ENCODE data around the gene PPP6R2. TPM values are rescaled to one million over a fixed set of nuclear protein-coding genes. Genes with fewer than 3 reads are reported as not detected.
A peak's percentile ranks its signal among the peaks of the same experiment; 100 is the strongest.

The PPP6R2 gene
- total and polyA plus RNA-seq, 9 of the 15 experiments (the other 6 are each of a cell fraction or from before 2014, with no cell fraction given) = 0.32 to 39.8 (median 21.4) TPM

- TF ChIP-seq CTCF (IDR thresholded peaks at IDR 0.05 in 2 of 3, conservative IDR thresholded peaks at IDR 0.05 in 1 of 3; ENCODE audit: insufficient read depth in 2 of 3, low read depth in 1 of 3, low read length in 3 of 3) (peak in 2 of 3 experiments; percentile 54 to 70; a peak in 4 of 6 replicates), YY1 (IDR thresholded peaks at IDR 0.05; ENCODE audit: borderline replicate concordance in 1 of 3, control insufficient read depth in 1 of 3, extremely low read depth in 1 of 3, insufficient read depth in 3 of 3, insufficient read length in 1 of 3, insufficient replicate concordance in 2 of 3, low read depth in 1 of 3, low read length in 2 of 3) (peak; percentile 20 to 89 (median 81)), AFF4 (CRISPR knock-in tag; IDR thresholded peaks at IDR 0.05) (peak; percentile 79; the same call in 1 of the 2 replicates), BMI1 (IDR thresholded peaks at IDR 0.05; ENCODE audit: low read length) (no peak), GABPB1 (CRISPR knock-in tag; IDR thresholded peaks at IDR 0.05) (peak; percentile 87), ZFP1 (CRISPR knock-in tag; IDR thresholded peaks at IDR 0.05) (no peak), RFX5 (IDR thresholded peaks at IDR 0.05; ENCODE audit: low read depth, low read length) (no peak), TOE1 (IDR thresholded peaks at IDR 0.05; ENCODE audit: borderline replicate concordance) (no peak), TOE1 (CRISPR knock-in tag; IDR thresholded peaks at IDR 0.05; ENCODE audit: borderline replicate concordance, low read depth) (no peak), PREB (CRISPR knock-in tag; IDR thresholded peaks at IDR 0.05) (0 out of 2 replicates have a peak, but pooled peaks have one; percentile 28), IRF2 (CRISPR knock-in tag; IDR thresholded peaks at IDR 0.05) (0 out of 2 replicates have a peak, but pooled peaks have one; percentile 32), FOXA3 (CRISPR knock-in tag; conservative IDR thresholded peaks at IDR 0.05 in 1 of 2, IDR thresholded peaks at IDR 0.05 in 1 of 2) (peak in 1 of 2 experiments; percentile 53; a peak in 1 of 4 replicates), RBBP5 (IDR thresholded peaks at IDR 0.05; ENCODE audit: borderline replicate concordance, insufficient read depth, low read length, poor library complexity, severe bottlenecking) (peak; percentile 54), SRSF3 (IDR thresholded peaks at IDR 0.05; ENCODE audit: insufficient read depth, low read length) (no peak), SMAD1 (IDR thresholded peaks at IDR 0.05; ENCODE audit: low read depth, low read length, partially characterized antibody) (no peak)
These were observed 16.0 kb upstream of the PPP6R2 start, which contains the start of gene DENND6B (continued) for GRCh38 chr22:50326956-50327710.
